HG03442 (cell line): Measurements from ENCODE around the gene ANO3.

ENCODE experiments used
- ATAC-seq: cut with Tn5 transposase; IDR thresholded peaks from one replicate; pipeline ENCODE4 v1.9.1; 2021; ENCODE audit warnings: mild to moderate bottlenecking, moderate library complexity; ENCODE audit not compliant: unreplicated experiment

The ANO3 gene

GRCh38 chr11:26353010-26353409 lies 21.1 kb downstream of the ANO3 start:
- no peak for ATAC-seq

GRCh38 chr11:26359055-26359454 lies 27.1 kb downstream of the ANO3 start:
- ATAC-seq, result no peak

- no peak for ATAC-seq
Observed at GRCh38 chr11:26365284-26365683, 33.4 kb downstream of the ANO3 start.

- no peak for ATAC-seq
Observed at GRCh38 chr11:26377619-26378018, 45.7 kb downstream of the ANO3 start.

GRCh38 chr11:26399336-26399735 lies 67.4 kb downstream of the ANO3 start:
- ATAC-seq, result no peak

- ATAC-seq, result no peak
Observed at GRCh38 chr11:26410706-26411366, 78.9 kb downstream of the ANO3 start.

GRCh38 chr11:26412955-26413354 lies 81.0 kb downstream of the ANO3 start:
- no peak for ATAC-seq

GRCh38 chr11:26418386-26418912 lies 86.5 kb downstream of the ANO3 start:
- ATAC-seq, result no peak

DNA sequence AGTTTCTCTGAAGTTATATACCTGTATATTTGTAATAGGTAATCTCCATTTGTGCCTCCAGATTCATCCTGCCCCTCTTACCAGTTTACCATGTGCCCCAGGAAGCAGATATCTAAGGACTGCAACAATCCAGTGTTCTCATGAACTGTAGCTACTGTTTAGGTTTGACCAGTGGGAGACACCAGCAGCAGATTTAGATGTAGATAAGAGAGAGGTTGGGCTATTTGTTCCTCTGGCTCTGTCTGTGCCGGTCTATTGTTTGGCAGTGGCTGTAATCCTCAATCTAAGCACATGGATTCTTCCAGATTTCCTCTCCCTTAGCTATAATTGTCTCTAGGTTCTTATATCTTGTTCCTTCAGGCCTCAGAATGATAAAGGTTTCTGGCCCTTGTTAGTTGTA lies 88.4 kb downstream of the ANO3 start:
- ATAC-seq, result no peak

- ATAC-seq, result no peak
Observed at GRCh38 chr11:26424255-26424654, 92.3 kb downstream of the ANO3 start.

DNA sequence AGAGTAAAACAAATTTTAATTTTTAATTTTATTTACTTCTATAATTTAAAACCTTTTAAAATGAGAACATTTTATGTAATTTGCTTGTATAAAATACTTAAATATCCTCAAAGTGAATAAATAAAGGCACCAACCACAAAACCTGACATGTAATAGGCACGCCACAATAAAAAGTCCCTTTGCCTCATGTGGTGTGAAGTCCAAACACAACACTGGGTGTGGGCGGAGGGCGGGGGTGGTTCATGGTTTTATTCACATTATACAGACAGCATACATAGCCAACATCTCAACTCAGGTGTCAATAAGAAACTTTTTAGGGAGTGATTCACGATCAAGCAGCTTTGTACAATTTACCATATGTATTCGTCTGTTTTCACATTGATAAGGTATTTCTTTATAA lies 107.9 kb downstream of the ANO3 start:
- ATAC-seq, result no peak

DNA sequence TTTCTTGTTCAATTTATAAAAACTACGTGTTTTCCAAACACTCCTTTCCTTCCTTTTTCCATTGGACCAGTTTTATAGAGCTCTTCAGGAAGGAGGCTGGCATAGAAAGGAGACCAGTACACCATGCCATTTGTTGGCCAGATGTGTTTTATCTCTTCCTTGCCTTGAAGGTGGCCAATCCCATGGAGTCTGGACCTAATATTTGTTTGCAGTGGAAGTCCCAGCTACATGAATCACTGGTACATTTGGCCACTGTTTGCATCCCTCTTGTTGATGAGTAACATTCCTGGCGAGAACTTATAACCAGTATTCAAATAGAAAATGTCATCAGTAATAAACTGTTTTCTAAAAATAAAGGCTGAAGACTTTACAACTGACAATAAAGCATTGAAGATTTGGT lies 110.2 kb downstream of the ANO3 start:
- ATAC-seq, result no peak

GRCh38 chr11:26443617-26444016 lies 111.7 kb downstream of the ANO3 start:
- ATAC-seq, result no peak

- ATAC-seq, result no peak
Observed at GRCh38 chr11:26457636-26458035, 125.7 kb downstream of the ANO3 start.

DNA sequence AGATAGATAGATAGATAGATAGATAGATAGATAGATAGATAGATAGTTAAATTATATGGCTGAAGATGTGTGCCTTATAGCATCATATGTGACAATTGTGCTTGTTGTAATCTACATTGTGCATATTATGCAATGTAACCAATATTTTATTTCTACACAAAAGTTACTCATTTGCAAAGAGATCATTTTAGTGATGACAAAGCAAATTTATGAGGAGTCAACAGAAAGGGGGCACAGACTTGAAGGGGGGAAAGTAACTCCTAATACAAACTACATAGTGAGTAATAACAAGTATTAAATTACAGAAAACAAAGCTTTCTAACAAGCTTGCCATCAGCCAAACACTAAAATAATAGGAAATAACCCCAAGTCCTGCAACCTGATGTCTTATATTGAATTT lies 133.3 kb downstream of the ANO3 start:
- ATAC-seq, result no peak

- no peak for ATAC-seq
Observed at GRCh38 chr11:26467506-26467905, 135.6 kb downstream of the ANO3 start.

GRCh38 chr11:26470992-26471391 lies 139.1 kb downstream of the ANO3 start:
- ATAC-seq, result no peak

GRCh38 chr11:26473216-26474194 lies 141.6 kb downstream of the ANO3 start:
- ATAC-seq, result no peak

DNA sequence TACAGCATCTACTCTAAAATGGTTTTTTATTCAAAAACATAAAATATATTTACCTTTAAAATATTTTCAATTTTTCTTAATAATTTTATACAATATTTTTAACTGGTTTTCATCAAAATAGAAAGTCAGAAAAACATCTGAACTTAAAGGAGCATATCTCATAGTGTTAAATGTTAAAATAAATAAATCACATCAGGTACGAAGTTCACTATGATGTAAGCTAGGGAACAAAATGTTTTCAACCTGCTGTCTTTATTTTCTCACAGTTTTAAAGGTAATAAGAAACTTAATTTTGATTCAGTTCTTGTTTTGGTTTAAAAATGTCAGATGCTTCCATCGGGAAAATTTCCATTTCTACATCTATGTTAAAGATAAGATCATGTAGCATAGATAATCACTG lies 142.5 kb downstream of the ANO3 start:
- no peak for ATAC-seq

DNA sequence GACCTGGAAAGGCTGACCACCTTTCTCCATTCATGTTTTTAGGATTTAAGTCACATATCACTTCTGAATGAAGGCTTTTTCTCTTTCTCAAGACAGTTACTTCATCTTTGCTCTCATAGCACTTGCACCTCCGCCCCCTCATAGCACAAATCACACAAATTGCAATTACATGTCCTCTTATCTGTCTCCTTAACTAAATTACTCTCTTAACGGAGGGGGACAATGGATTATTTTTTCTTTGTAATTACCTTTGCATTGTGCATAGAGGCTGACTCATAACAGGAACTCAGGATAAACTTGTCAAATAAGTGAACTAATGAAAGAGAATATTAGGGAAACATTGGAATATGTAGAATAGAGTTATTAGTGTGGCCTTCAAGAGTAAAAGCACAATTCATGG lies 145.5 kb downstream of the ANO3 start:
- ATAC-seq, result no peak

DNA sequence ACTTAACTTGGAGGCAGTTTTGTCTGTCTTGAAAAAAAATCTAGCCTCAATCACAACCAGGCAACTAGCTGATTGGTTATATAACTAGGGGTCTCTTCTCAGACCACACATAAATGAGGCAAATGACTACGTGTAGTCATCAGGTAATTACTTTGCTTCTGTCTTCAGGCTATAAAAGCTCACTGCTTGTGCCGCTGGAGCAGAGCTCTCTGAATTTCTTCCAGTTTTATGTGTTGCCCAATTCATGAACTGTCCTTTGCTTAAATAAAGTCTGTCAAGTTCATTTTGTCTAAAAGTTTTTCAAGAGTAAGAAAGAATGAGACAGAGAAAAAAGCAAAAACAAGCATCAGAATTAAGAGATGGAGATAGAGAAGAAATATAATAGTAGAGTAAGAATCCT lies 146.8 kb downstream of the ANO3 start:
- ATAC-seq, result no peak

DNA sequence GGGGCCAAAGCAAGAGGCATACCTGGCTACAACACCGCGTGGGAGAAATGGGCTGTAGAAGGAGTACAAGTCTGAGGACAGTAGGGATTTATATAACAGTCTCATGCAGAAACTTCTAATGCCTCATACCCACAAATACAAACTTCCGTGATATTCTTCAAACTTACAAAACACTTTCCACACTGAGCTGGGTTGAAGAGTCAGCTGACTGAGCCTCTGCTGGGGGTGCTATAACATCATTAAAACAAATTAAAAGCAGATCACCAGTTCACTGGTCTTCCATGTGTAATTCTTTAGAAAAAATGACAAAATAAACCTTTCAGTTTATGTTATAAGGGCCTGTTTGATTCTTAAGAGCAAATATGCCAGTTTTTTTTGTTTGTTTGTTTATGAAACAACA lies 148.1 kb downstream of the ANO3 start:
- ATAC-seq, result no peak
